Measurements from ENCODE around the gene BOK. TPM values are rescaled to one million over a fixed set of nuclear protein-coding genes. Genes with fewer than 3 reads are reported as not detected.

Gene BOK
- total and polyA plus RNA-seq, 10 of the 15 experiments (the other 5 are each of a cell fraction or from before 2014, with no cell fraction given), result 0.04 to 0.15 (median 0.12) TPM; not detected in 7

GRCh38 chr2:241617431-241618154, 59.0 kb downstream of the BOK start:
- CTCF ChIA-PET, result interaction anchor here (1.7 to 2.0 kb wide), 2 partner anchors 8 to 261 kb away, joined by 5 to 7 read pairs; no protein-coding TSS in a partner anchor
- FAIRE-seq, result peak; percentile 88
- TF ChIP-seq HCFC1 (IDR thresholded peaks at IDR 0.05; ENCODE audit: low read length) (peak; percentile 80), KLF5 (IDR thresholded peaks at IDR 0.05; ENCODE audit: partially characterized antibody) (no peak), CREB1 (IDR thresholded peaks at IDR 0.05; ENCODE audit: low read depth) (peak; percentile 48), TCF3 (IDR thresholded peaks at IDR 0.05; ENCODE audit: borderline replicate concordance, insufficient read depth, low read depth, low read length) (no peak), BCLAF1 (IDR thresholded peaks at IDR 0.05) (no peak), USF2 (IDR thresholded peaks at IDR 0.05; ENCODE audit: borderline replicate concordance, low read depth, low read length) (no peak), POLR2AphosphoS2 (IDR thresholded peaks at IDR 0.05; ENCODE audit: low read depth, low read length) (no peak), SUPT20H (IDR thresholded peaks at IDR 0.05; ENCODE audit: borderline replicate concordance, control insufficient read depth, low read depth, low read length) (no peak), NFIC (IDR thresholded peaks at IDR 0.05; ENCODE audit: low read depth, low read length) (no peak), LARP7 (IDR thresholded peaks at IDR 0.05) (no peak), KAT2A (conservative IDR thresholded peaks at IDR 0.05; ENCODE audit: control insufficient read depth, low read depth, low read length) (no peak), ZBTB40 (IDR thresholded peaks at IDR 0.05; ENCODE audit: borderline replicate concordance) (peak; percentile 86)
- TF ChIP-seq, protein P1, sequence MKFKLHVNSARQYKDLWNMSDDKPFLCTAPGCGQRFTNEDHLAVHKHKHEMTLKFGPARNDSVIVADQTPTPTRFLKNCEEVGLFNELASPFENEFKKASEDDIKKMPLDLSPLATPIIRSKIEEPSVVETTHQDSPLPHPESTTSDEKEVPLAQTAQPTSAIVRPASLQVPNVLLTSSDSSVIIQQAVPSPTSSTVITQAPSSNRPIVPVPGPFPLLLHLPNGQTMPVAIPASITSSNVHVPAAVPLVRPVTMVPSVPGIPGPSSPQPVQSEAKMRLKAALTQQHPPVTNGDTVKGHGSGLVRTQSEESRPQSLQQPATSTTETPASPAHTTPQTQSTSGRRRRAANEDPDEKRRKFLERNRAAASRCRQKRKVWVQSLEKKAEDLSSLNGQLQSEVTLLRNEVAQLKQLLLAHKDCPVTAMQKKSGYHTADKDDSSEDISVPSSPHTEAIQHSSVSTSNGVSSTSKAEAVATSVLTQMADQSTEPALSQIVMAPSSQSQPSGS (IDR thresholded peaks at IDR 0.05; ENCODE audit: low read length), result no peak

More at GRCh38 chr2:241617431-241618154, 59.0 kb downstream of the BOK start:
- Histone ChIP-seq H3K4me2 (ENCODE audit: control insufficient read depth, insufficient read depth) (peak overlapping the region; percentile 95), H3K4me1 (ENCODE audit: control insufficient read depth, insufficient read depth, low read length) (peaks cover 9% of the 10 kb centered on the region), H3K9ac (ENCODE audit: control insufficient read depth, insufficient read depth, low read length) (peak overlapping the region; percentile 70), H3K9me3 (replicated peaks; ENCODE audit: control insufficient read depth, insufficient read depth, low read length) (no peaks in the 10 kb centered on the region), H3K36me3 (ENCODE audit: control insufficient read depth in 2 of 2, insufficient read depth in 2 of 2, low read length in 1 of 2) (peaks cover 2 to 6% of the 10 kb centered on the region in 2 experiments), H3K27me3 (replicated peaks in 1 of 2; ENCODE audit: control insufficient read depth in 2 of 2, insufficient read depth in 2 of 2, low read length in 1 of 2) (no peaks in the 10 kb centered on the region), H3K79me2 (ENCODE audit: control insufficient read depth, insufficient read depth, low read length) (peaks cover 29% of the 10 kb centered on the region), H3K27ac (ENCODE audit: control insufficient read depth, insufficient read depth) (peak overlapping the region; percentile 77), H4K20me1 (ENCODE audit: control insufficient read depth, insufficient read depth) (no peaks in the 10 kb centered on the region), H3K4me3 (peak overlapping the region; percentile 64), H2AFZ (ENCODE audit: control insufficient read depth, low read depth, low read length) (peak overlapping the region; percentile 94)
- ChIA-PET SMC1A (ENCODE audit: uncharacterized antibody, unreplicated experiment) (interaction anchor here (0.6 to 1.5 kb wide), 4 partner anchors 16 to 259 kb away, joined by 3 to 5 read pairs (median 3); partner anchors contain the start of gene ATG4B), RAD21 (ENCODE audit: unreplicated experiment) (interaction anchor here (0.7 to 1.0 kb wide), 2 partner anchors 69 to 399 kb away, joined by 3 read pairs; partner anchors contain the start of gene DTYMK), POLR2A (interaction anchor here (1.0 to 1.5 kb wide), 2 partner anchors 9 to 13 kb away, joined by 3 to 10 read pairs; no protein-coding TSS in a partner anchor)
- in situ Hi-C loops (cut with MboI), result no loop called here
- ATAC-seq, result peak; percentile 89
- peak; percentile 35 for DNase-seq (ENCODE audit: low read depth, low spot score)
- BruUV-seq (replicated peaks), result no TSS peak
- intact Hi-C loops (cut with micrococcal nuclease; ENCODE audit: unreplicated experiment), result loop anchor here (10.0 kb wide), 1 partner anchor 263 kb away; the partner anchor contains the start of gene FARP2
- WGBS (ENCODE audit: insufficient coverage, insufficient replicate concordance, low lambda C conversion rate, missing lambda C conversion rate), result 21% methylated on average over 15 of the region's 15 CpGs

Data from GM12878 (cell line).